HPDE6-E6E7 (cell line): ENCODE measurements around the gene TBX6.
"Not testable (repeated sequence)": the region's sequence is repeated elsewhere in the genome, so short reads cannot be mapped to it uniquely, and the experiment has no call there.

Experiments
- DNase-seq: peaks from one replicate; pipeline ENCODE4 v3.0.0; 2011; ENCODE audit warnings: missing footprints; ENCODE audit errors: extremely low spot score

Gene TBX6

GRCh38 chr16:30091474-30092372 lies at the start of gene TBX6:
Gene TBX6, minus strand, starts transcription at chr16:30091924. Its CDS starts 731 bp downstream, at chr16:30091193.
- peak; percentile 79 for DNase-seq

GRCh38 chr16:30139583-30140481 lies 48.1 kb upstream of the TBX6 start:
- DNase-seq: no peak

GRCh38 chr16:30137897-30138296 lies 46.2 kb upstream of the TBX6 start:
- DNase-seq: no peak

- DNase-seq: no peak
Observed at GRCh38 chr16:30136971-30137605, 45.4 kb upstream of the TBX6 start.

- no peak for DNase-seq
Observed at GRCh38 chr16:30132591-30132990, 40.9 kb upstream of the TBX6 start.

- DNase-seq: no peak
Observed at GRCh38 chr16:30131869-30132475, 40.2 kb upstream of the TBX6 start.

- DNase-seq: no peak
Observed at GRCh38 chr16:30127993-30128392, 36.3 kb upstream of the TBX6 start.

GRCh38 chr16:30125690-30126089 lies 34.0 kb upstream of the TBX6 start:
- DNase-seq: not testable (repeated sequence)

- DNase-seq: no peak
Observed at GRCh38 chr16:30124985-30125379, 33.3 kb upstream of the TBX6 start.

- DNase-seq: no peak
Observed at GRCh38 chr16:30122604-30123160, 31.0 kb upstream of the TBX6 start.

GRCh38 chr16:30121741-30122571 lies 30.2 kb upstream of the TBX6 start:
- DNase-seq: no peak

GRCh38 chr16:30120340-30121105 lies 28.8 kb upstream of the TBX6 start:
- DNase-seq: no peak

GRCh38 chr16:30119428-30119827 lies 27.7 kb upstream of the TBX6 start:
- DNase-seq: no peak

GRCh38 chr16:30117768-30118167 lies 26.0 kb upstream of the TBX6 start:
- no peak for DNase-seq

- no peak for DNase-seq
Observed at GRCh38 chr16:30116291-30117207, 24.8 kb upstream of the TBX6 start.

GRCh38 chr16:30115238-30115637 lies 23.5 kb upstream of the TBX6 start:
- no peak for DNase-seq

- not testable (repeated sequence) for DNase-seq
Observed at GRCh38 chr16:30114833-30115232, 23.1 kb upstream of the TBX6 start.

GRCh38 chr16:30114411-30114810 lies 22.7 kb upstream of the TBX6 start:
- no peak for DNase-seq
